NCI-H1436 (cell line): Measurements from ENCODE around the gene LRRC1.
"Not testable (repeated sequence)": the region's sequence is repeated elsewhere in the genome, so short reads cannot be mapped to it uniquely, and the experiment has no call there.

ENCODE experiments used
- DNase-seq: peaks from one replicate; lab custom pipeline; 2025; lab: John Stamatoyannopoulos, UW

LRRC1 gene

GRCh38 chr6:53794720-53795339 is at the start of gene LRRC1:
LRRC1 (plus strand) TSS chr6:53795005; CDS start chr6:53795257, 252 bp downstream.
- DNase-seq = peak; percentile 84

GRCh38 chr6:53746442-53747103 is 48.2 kb upstream of the LRRC1 start:
- no peak for DNase-seq

- no peak for DNase-seq
Observed at GRCh38 chr6:53750052-53750650, 44.7 kb upstream of the LRRC1 start.

- no peak for DNase-seq
Observed at GRCh38 chr6:53751417-53751816, 43.4 kb upstream of the LRRC1 start.

GRCh38 chr6:53752440-53752839 is 42.4 kb upstream of the LRRC1 start:
- DNase-seq = no peak

- DNase-seq = no peak
Observed at GRCh38 chr6:53752856-53753255, 41.9 kb upstream of the LRRC1 start.

GRCh38 chr6:53754330-53754729 is 40.5 kb upstream of the LRRC1 start:
- no peak for DNase-seq

- DNase-seq = no peak
Observed at GRCh38 chr6:53756396-53756795, 38.4 kb upstream of the LRRC1 start.

GRCh38 chr6:53758496-53758895 is 36.3 kb upstream of the LRRC1 start:
- no peak for DNase-seq

- no peak for DNase-seq
Observed at GRCh38 chr6:53761036-53761435, 33.8 kb upstream of the LRRC1 start.

- DNase-seq = no peak
Observed at GRCh38 chr6:53765270-53765669, 29.5 kb upstream of the LRRC1 start.

- DNase-seq = no peak
Observed at GRCh38 chr6:53766930-53767329, 27.9 kb upstream of the LRRC1 start.

GRCh38 chr6:53767941-53768340 is 26.9 kb upstream of the LRRC1 start:
- DNase-seq = no peak

GRCh38 chr6:53768636-53769035 is 26.2 kb upstream of the LRRC1 start:
- DNase-seq = no peak

- DNase-seq = no peak
Observed at GRCh38 chr6:53770780-53771249, 24.0 kb upstream of the LRRC1 start.

- DNase-seq = no peak
Observed at GRCh38 chr6:53771785-53772624, 22.8 kb upstream of the LRRC1 start.

GRCh38 chr6:53773044-53773696 is 21.6 kb upstream of the LRRC1 start:
- no peak for DNase-seq

- DNase-seq = not testable (repeated sequence)
Observed at GRCh38 chr6:53776152-53776551, 18.7 kb upstream of the LRRC1 start.

GRCh38 chr6:53784991-53785390 is 9.8 kb upstream of the LRRC1 start:
- not testable (repeated sequence) for DNase-seq

GRCh38 chr6:53786832-53787231 is 8.0 kb upstream of the LRRC1 start:
- no peak for DNase-seq

- no peak for DNase-seq
Observed at GRCh38 chr6:53790886-53791285, 3.9 kb upstream of the LRRC1 start.

GRCh38 chr6:53792016-53792415 is 2.8 kb upstream of the LRRC1 start:
- DNase-seq = no peak
